ENCODE results near the gene CACNA1C.
"Not testable (repeated sequence)": the region's sequence is repeated elsewhere in the genome, so short reads cannot be mapped to it uniquely, and the experiment has no call there.

The CACNA1C gene

DNA sequence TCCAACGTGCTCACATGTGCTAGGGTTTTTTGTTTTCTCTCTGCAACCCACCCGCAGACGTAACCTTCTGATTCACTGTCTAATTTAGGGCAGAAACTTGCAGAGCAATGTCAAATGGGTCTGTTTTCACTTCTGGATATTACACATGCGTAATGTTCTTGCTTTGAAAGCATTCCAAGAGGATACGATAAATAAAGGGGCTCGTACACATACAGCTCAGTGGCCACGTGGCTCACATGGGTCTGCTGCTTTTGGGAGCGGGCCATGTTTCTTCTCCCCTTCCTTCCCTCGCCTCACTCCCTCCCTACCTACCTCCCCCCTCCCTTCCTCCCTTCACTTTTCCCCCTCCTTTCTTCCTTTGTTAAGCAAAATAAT lies 23.4 kb downstream of the CACNA1C start:
- no peak for DNase-seq (ENCODE audit: low read depth)

- no peak for DNase-seq (ENCODE audit: low read depth)
Measured at GRCh38 chr12:2076728-2077127, 23.9 kb downstream of the CACNA1C start.

DNA sequence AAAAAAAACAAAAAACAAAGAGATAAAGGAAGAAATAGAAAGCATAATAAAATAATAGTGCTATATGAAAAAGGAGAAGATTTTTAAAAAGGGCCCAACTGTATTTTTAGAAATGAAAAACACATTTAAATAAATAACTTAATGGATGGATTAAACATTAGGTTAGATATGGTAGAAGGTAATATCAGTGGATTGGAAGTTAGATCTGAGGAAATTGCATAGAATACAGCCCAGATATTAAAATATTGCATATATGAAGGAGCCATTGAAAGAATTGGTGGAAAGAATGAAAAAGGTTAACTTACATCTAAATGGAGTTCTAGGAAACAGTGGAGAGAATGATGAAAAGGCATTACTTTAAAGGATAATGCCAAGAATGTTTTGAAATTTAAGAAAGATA lies 27.8 kb downstream of the CACNA1C start:
- DNase-seq (ENCODE audit: low read depth): no peak

GRCh38 chr12:2082321-2082720 lies 29.5 kb downstream of the CACNA1C start:
- no peak for DNase-seq (ENCODE audit: low read depth)

- DNase-seq (ENCODE audit: low read depth): no peak
Measured at GRCh38 chr12:2083008-2083407, 30.2 kb downstream of the CACNA1C start.

- no peak for DNase-seq (ENCODE audit: low read depth)
Measured at GRCh38 chr12:2083561-2083960, 30.8 kb downstream of the CACNA1C start.

GRCh38 chr12:2084553-2085296 lies 31.9 kb downstream of the CACNA1C start:
- DNase-seq (ENCODE audit: low read depth): no peak

- no peak for DNase-seq (ENCODE audit: low read depth)
Measured at GRCh38 chr12:2092354-2092753, 39.6 kb downstream of the CACNA1C start.

DNA sequence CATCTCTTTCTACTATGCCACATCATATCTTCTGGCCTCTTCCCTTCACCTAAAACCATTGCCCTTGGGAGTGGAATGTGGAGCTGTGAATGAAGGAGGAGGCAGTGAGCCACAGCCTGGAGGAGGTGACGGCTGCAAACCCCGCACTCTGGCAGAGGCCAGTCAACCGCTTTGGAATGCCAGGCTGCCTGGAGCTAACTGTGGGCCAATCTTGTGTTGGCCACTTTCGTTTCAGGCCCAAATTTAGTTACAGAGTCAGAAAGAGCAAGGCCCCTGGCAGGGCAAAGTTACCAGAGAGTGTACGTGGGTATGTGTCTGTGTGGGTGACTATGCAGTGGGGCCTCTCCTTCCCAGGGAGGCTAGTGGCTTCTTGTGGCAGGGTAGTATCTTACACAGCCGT lies 40.1 kb downstream of the CACNA1C start:
- DNase-seq (ENCODE audit: low read depth): no peak

- no peak for DNase-seq (ENCODE audit: low read depth)
Measured at GRCh38 chr12:2094597-2094996, 41.8 kb downstream of the CACNA1C start.

DNA sequence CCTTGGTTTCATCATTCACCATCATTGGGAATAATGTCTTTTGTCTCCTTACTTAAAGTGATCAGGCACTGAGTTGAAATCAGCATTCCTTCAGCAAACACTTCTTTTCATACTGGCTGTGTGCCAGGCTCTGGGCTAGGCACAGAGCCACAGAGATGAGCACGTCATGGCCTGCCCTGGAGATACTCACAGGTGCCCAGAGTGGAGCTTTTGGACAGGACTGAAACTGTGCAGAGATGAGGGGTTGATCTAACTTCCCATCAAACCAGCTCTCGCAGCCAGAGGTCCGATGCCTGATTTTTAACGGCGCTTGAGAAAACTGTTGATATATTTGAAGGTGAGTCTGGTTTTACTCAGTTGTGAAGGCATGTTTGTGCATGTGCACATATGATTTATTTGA lies 43.1 kb downstream of the CACNA1C start:
- no peak for DNase-seq (ENCODE audit: low read depth)

DNA sequence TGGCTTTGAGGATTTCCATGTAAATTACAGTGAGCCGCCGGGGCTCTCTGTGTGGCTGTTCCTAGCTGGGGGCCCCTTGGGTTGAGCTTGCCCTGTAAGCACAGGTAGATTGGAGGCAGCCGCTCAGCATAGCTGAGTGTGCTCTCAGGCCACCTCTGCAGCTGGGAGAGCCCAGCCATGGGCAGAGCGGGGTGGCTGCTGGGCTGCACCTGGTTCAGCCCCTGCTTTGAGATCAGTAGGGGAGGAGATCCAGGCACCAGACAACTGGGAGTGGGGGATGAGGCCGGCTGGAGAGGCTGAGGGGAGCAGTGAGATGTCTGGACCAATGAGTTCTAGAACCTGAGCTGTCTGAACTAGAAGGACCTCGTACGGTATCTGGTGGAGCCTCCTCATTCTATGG lies 44.8 kb downstream of the CACNA1C start:
- DNase-seq (ENCODE audit: low read depth): no peak

DNA sequence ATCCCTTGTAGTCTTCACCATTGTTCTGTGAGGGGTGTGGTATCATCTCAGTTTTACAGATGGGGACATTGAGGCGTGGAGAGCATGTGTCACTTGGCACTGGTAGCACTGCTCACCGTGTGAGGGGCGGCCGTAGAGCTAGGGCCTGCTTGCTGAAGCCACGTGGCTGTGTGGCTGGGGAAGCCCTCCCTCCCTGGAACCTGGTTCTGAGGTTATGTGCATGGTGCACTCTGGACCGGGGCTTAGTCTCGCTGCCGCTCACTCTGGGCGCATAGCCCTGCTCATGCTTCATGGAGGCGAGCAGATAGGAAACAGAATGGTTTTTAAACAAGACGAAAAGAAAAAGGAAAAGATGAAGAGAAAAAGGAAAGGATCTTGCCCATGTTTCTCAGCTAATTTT lies 46.1 kb downstream of the CACNA1C start:
- no peak for DNase-seq (ENCODE audit: low read depth)

DNA sequence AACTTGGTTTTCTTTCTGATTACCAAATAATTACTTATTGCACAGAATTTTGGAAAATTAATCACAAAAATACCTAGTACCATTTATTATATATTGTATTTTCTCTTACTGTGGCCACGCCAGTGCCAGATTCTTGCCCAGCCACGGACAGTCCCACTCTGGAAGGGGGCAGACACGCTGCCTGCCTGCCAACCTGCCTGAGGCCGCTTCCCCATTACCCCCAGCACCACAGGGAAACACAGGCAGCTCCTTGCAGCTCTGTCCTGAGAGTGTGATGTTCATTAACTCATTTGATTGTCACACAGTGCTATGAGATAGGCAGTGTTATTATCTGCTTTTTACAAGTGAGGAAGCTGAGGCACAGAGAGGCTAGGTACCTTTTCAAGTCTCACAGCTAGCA lies 46.8 kb downstream of the CACNA1C start:
- no peak for DNase-seq (ENCODE audit: low read depth)

GRCh38 chr12:2101359-2101758 lies 48.6 kb downstream of the CACNA1C start:
- no peak for DNase-seq (ENCODE audit: low read depth)

DNA sequence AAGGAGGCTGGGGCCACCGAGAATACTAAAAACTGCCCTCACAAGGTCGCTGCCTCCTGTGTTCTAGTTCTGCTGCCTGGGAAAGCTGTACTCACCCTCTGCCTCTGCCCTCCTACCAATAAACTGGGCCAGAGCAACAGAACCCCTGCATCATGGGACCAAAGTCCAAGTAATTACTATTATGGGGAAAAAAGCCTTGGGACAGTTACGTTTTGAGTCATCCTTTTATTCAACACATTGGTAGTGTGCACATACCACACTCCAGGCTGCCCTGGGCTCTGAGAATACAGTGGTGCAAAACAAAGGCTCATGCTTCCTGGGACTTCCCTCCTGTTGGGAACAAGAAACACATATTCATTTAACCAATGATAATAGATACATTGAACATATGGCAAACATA lies 49.0 kb downstream of the CACNA1C start:
- DNase-seq (ENCODE audit: low read depth): no peak

- DNase-seq (ENCODE audit: low read depth): not testable (repeated sequence)
Measured at GRCh38 chr12:2102736-2103135, 49.9 kb downstream of the CACNA1C start.

- not testable (repeated sequence) for DNase-seq (ENCODE audit: low read depth)
Measured at GRCh38 chr12:2105387-2105786, 52.6 kb downstream of the CACNA1C start.

- no peak for DNase-seq (ENCODE audit: low read depth)
Measured at GRCh38 chr12:2108166-2108565, 55.4 kb downstream of the CACNA1C start.

GRCh38 chr12:2108975-2109671 lies 56.3 kb downstream of the CACNA1C start:
- no peak for DNase-seq (ENCODE audit: low read depth)

GRCh38 chr12:2110127-2110526 lies 57.3 kb downstream of the CACNA1C start:
- no peak for DNase-seq (ENCODE audit: low read depth)

GRCh38 chr12:2110849-2111566 lies 58.2 kb downstream of the CACNA1C start:
- no peak for DNase-seq (ENCODE audit: low read depth)

DNA sequence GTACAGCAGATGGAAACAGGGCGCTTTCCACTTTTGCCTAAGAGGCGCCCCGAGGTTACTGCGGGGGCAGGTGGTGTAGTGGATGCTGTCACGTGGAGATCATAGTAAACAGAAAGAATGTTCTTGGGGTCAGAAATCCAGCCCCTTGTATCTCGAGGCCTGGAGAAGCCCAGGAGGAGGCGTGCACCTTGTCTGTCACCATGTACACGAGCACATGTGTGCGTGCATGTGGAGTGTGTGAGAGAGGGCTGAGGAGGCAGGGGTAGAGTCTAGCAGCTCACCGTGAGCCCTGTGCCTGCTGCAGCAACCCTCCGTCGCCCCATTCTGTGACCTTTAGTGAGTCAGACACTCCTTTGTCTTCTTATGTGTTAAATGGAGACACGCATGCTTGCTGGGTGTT lies 59.0 kb downstream of the CACNA1C start:
- no peak for DNase-seq (ENCODE audit: low read depth)

All from activated T-cell treated with anti-CD3 and anti-CD28 coated beads for 48 hours (primary cell).